HepG2 (cell line): ENCODE data around the gene AQP11. TPM values are rescaled to one million over a fixed set of nuclear protein-coding genes. Genes with fewer than 3 reads are reported as not detected.

Source experiments
- AKAP8 ChIP-seq: sonication (generic); formaldehyde crosslinking; IDR thresholded peaks from 2 replicates; pipeline ENCODE4 v1.5.1; 2020; ENCODE audit warnings: mild to moderate bottlenecking, missing genetic modification reagents
- EED ChIP-seq: sonication (generic); formaldehyde crosslinking; IDR thresholded peaks from 2 replicates; pipeline ENCODE4 v1.5.0; 2020; ENCODE audit warnings: mild to moderate bottlenecking, missing genetic modification reagents
- GPN1 ChIP-seq: sonication (generic); formaldehyde crosslinking; IDR thresholded peaks from 2 replicates; pipeline ENCODE4 v1.5.1; 2020; ENCODE audit warnings: missing genetic modification reagents, borderline replicate concordance
- MED8 ChIP-seq: sonication (generic); formaldehyde crosslinking; IDR thresholded peaks from 2 replicates; pipeline ENCODE4 v1.8.1; 2023; ENCODE audit warnings: mild to moderate bottlenecking, missing genetic modification reagents; ENCODE audit not compliant: insufficient replicate concordance
- MTF1 ChIP-seq: sonication (generic); formaldehyde crosslinking; IDR thresholded peaks from 2 replicates; pipeline ENCODE4 v1.5.0; 2020; ENCODE audit warnings: missing genetic modification reagents
- MTF2 ChIP-seq: sonication (generic); formaldehyde crosslinking; IDR thresholded peaks from 2 replicates; pipeline ENCODE4 v1.5.0; 2020; ENCODE audit warnings: missing genetic modification reagents, borderline replicate concordance
- MXI1 ChIP-seq: IDR thresholded peaks from 3 replicates; pipeline ENCODE4 v1.6.1; 2012; ENCODE audit warnings: low read depth, low read length, inconsistent platforms, borderline replicate concordance
- NCOR1 ChIP-seq: fragments of 200-600 bp; sonication (generic); IDR thresholded peaks from 2 replicates; pipeline ENCODE4 v1.7.0; 2017; ENCODE audit warnings: antibody characterized with exemption, low read length, borderline replicate concordance
- PHF5A ChIP-seq: IDR thresholded peaks from one replicate; pipeline ENCODE4 v1.6.1; 2018; ENCODE audit warnings: low read depth, missing genetic modification reagents; ENCODE audit not compliant: unreplicated experiment
- PLRG1 ChIP-seq: fragments of 450-650 bp; conservative IDR thresholded peaks from 2 replicates; pipeline ENCODE4 v1.6.1; 2016
- SMAD9 ChIP-seq: sonication (generic); formaldehyde crosslinking; IDR thresholded peaks from 2 replicates; pipeline ENCODE4 v1.5.1; 2020; ENCODE audit warnings: mild to moderate bottlenecking, missing genetic modification reagents
- TP53 ChIP-seq: sonication (generic); formaldehyde crosslinking; conservative IDR thresholded peaks from 2 replicates; pipeline ENCODE4 v1.4.0; 2020; ENCODE audit warnings: missing genetic modification reagents
- U2AF2 ChIP-seq: fragments of 200-400 bp; formaldehyde crosslinking; IDR thresholded peaks from 2 replicates; pipeline ENCODE4 v1.6.1; 2017; ENCODE audit warnings: low read depth, mild to moderate bottlenecking, low read length
- ZBTB20 ChIP-seq: sonication (generic); formaldehyde crosslinking; IDR thresholded peaks from 2 replicates; pipeline ENCODE4 v1.8.1; 2023; ENCODE audit warnings: missing genetic modification reagents, low read depth, mild to moderate bottlenecking, borderline replicate concordance
- ZBTB37 ChIP-seq: sonication (generic); formaldehyde crosslinking; IDR thresholded peaks from 2 replicates; pipeline ENCODE4 v1.4.0; 2020; ENCODE audit warnings: mild to moderate bottlenecking, missing genetic modification reagents
- ZBTB49 ChIP-seq: sonication (generic); formaldehyde crosslinking; IDR thresholded peaks from 2 replicates; pipeline ENCODE4 v1.4.0; 2020; ENCODE audit warnings: missing genetic modification reagents, borderline replicate concordance
- ZIK1 ChIP-seq: sonication (generic); formaldehyde crosslinking; IDR thresholded peaks from 2 replicates; pipeline ENCODE4 v1.5.0; 2020; ENCODE audit warnings: mild to moderate bottlenecking, low read depth, missing genetic modification reagents, borderline replicate concordance
- ZNF784 ChIP-seq: sonication (generic); formaldehyde crosslinking; IDR thresholded peaks from 2 replicates; pipeline ENCODE4 v1.5.1; 2020; ENCODE audit warnings: missing genetic modification reagents, mild to moderate bottlenecking, borderline replicate concordance
- polyA plus RNA-seq, 8 experiments: library from polyadenylated mRNA; depleted of rRNA in 3 of 8; stranded (reverse) in 7 of 8; unstranded in 1 of 8; fragments of >200 nt; fragmentation: Illumina TruSeq in 4 of 8; extraction: Trizol in 4 of 8; gene quantifications; 2 replicates each; pipeline versions ENCODE4 v1.2.1 to v1.2.3, GENCODE V29; 2011 to 2016; ENCODE audit warnings: low read depth in 4 of 8, missing spikeins in 1 of 8, mixed read lengths in 1 of 8; ENCODE audit not compliant: insufficient read depth in 1 of 8
- total RNA-seq, 5 experiments: library from RNA; depleted of rRNA; stranded (reverse); fragments of >200 nt; fragmentation: Illumina TruSeq; extraction: Trizol; gene quantifications; 2 replicates each; pipeline ENCODE4 v1.2.3, GENCODE V29; 2016; ENCODE audit warnings: low read depth in 1 of 5
- TF ChIP-seq, protein P1 (sequence below): sonication (generic); formaldehyde crosslinking; IDR thresholded peaks from 2 replicates; pipeline ENCODE4 v1.5.1; 2020; ENCODE audit warnings: mild to moderate bottlenecking, missing genetic modification reagents, borderline replicate concordance
- TF ChIP-seq, protein P2 (sequence below): sonication (generic); formaldehyde crosslinking; IDR thresholded peaks from 2 replicates; pipeline ENCODE4 v1.4.0; 2020; ENCODE audit warnings: mild to moderate bottlenecking, missing genetic modification reagents
- TF ChIP-seq, protein P3 (sequence below): sonication (generic); formaldehyde crosslinking; IDR thresholded peaks from 2 replicates; pipeline ENCODE4 v1.4.0; 2020; ENCODE audit warnings: low read depth, mild to moderate bottlenecking, missing genetic modification reagents

Gene AQP11
- total and polyA plus RNA-seq, 2 of the 13 experiments (the other 11 are each of a cell fraction or from before 2014, with no cell fraction given): 10.4 to 15.3 TPM

DNA sequence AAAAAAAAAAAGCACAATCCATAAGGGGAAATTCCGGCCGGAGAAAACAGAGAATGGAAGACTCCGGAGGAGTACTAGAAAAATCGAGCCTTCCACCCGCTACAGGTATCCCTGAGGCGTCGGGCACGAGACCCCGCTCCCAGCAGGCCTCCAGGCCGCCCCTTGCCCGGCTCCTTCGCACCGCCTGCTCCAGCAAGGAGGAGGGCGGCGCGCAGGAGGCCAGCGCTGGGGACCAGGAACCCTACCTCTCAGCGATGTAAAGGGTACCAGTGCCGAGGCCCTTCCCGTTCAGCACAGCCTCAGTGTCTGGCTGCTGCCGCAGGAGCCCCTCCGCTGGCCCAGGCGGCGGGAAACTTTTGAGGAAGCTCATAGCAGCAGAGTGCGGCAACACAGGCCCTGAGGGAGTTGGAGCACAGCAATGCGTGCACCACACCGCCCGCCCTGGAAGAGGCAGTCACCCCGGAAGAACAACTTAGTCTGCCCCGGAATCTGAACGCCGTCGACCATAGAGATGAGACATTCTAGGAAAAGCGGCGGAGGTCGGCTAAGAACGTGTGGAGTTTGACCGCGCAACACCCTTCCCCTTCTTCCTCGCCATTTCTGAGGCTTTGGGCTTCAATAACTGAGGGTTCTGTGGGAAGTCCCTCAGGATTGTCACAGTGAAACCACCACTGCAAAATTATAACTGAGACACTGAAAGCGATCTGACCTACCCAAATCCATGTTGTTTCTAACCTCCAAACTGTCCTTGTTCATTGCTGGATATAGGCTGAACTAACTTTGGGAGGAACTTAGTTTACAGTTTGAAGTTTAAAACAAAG, 47.8 kb downstream of the AQP11 start, which contains the start of gene CLNS1A (continued):
- TF ChIP-seq, protein P1, sequence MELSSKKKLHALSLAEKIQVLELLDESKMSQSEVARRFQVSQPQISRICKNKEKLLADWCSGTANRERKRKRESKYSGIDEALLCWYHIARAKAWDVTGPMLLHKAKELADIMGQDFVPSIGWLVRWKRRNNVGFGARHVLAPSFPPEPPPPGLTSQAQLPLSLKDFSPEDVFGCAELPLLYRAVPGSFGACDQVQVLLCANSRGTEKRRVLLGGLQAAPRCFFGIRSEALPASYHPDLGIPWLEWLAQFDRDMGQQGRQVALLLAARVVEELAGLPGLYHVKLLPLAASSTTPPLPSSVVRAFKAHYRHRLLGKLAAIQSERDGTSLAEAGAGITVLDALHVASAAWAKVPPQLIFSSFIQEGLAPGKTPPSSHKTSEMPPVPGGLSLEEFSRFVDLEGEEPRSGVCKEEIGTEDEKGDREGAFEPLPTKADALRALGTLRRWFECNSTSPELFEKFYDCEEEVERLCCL (CRISPR knock-in tag): no peak
- TF ChIP-seq AKAP8 (CRISPR knock-in tag) (no peak), GPN1 (CRISPR knock-in tag) (no peak), TP53 (CRISPR knock-in tag) (peak; percentile 88; the same call in 1 of the 2 replicates), U2AF2 (no peak), MXI1 (peak; percentile 91; the same call in 1 of the 3 replicates), ZNF784 (0 out of 2 replicates have a peak, but pooled peaks have one; percentile 48), MTF1 (CRISPR knock-in tag) (no peak; the same call in 1 of the 2 replicates), EED (no peak), ZBTB20 (CRISPR knock-in tag) (peak; percentile 45), MTF2 (no peak), NCOR1 (no peak), SMAD9 (CRISPR knock-in tag) (no peak), ZBTB49 (CRISPR knock-in tag) (no peak), PLRG1 (no peak), ZIK1 (CRISPR knock-in tag) (peak; percentile 69; the same call in 1 of the 2 replicates), ZBTB37 (no peak), PHF5A (CRISPR knock-in tag) (peak; percentile 82), MED8 (CRISPR knock-in tag) (peak; percentile 36)
- TF ChIP-seq, protein P2, sequence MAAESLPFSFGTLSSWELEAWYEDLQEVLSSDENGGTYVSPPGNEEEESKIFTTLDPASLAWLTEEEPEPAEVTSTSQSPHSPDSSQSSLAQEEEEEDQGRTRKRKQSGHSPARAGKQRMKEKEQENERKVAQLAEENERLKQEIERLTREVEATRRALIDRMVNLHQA (CRISPR knock-in tag): no peak
- TF ChIP-seq, protein P3, sequence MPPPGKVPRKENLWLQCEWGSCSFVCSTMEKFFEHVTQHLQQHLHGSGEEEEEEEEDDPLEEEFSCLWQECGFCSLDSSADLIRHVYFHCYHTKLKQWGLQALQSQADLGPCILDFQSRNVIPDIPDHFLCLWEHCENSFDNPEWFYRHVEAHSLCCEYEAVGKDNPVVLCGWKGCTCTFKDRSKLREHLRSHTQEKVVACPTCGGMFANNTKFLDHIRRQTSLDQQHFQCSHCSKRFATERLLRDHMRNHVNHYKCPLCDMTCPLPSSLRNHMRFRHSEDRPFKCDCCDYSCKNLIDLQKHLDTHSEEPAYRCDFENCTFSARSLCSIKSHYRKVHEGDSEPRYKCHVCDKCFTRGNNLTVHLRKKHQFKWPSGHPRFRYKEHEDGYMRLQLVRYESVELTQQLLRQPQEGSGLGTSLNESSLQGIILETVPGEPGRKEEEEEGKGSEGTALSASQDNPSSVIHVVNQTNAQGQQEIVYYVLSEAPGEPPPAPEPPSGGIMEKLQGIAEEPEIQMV: peak; percentile 39; the same call in 1 of the 2 replicates
